HepG2 (cell line): Measurements from ENCODE around the gene TRIM7. TPM values are rescaled to one million over a fixed set of nuclear protein-coding genes. Genes with fewer than 3 reads are reported as not detected.
A peak's percentile ranks its signal among the peaks of the same experiment; 100 is the strongest.

Experiments
- ATAC-seq: fragments of 200-7000 bp; cut with Tn5 transposase; 3 replicates; pipeline ENCODE4 v1.9.1; 2020; ENCODE audit warnings: mild to moderate bottlenecking, moderate library complexity
- BruUV-seq: library from RNA; stranded (reverse); fragments of 400-500 nt; replicated peaks from 2 replicates; lab custom pipeline; 2021; lab: Mats Ljungman, UMichigan
- CTCF ChIA-PET: fragments of 300-600 bp; formaldehyde crosslinking; extraction: SDS; loops from one replicate; lab custom pipeline; 2021; ENCODE audit warnings: low total read pairs, inconsistent platforms, low intra/inter-chr PET ratio; lab: Yijun Ruan, JAX
- POLR2A ChIA-PET: fragments of 350-600 bp; sonication (Branson Sonifier 250); formaldehyde crosslinking; loops from one replicate; lab custom pipeline; 2020; ENCODE audit warnings: antibody characterized with exemption, inconsistent platforms; lab: Yijun Ruan, JAX
- DNase-seq: peaks from one replicate; pipeline ENCODE4 v3.0.0-alpha.2; 2015; ENCODE audit warnings: low spot score
- FAIRE-seq: peaks from 3 replicates; lab custom pipeline; 2011; peaks lifted over from hg19 to GRCh38; lab: Jason Lieb, UNC
- H2AFZ ChIP-seq: one replicate; pipeline ENCODE4 v1.6.1; 2011; ENCODE audit warnings: low read length, inconsistent platforms
- H3K27ac ChIP-seq: fragments of 300-600 bp; 3 replicates; pipeline ENCODE4 v1.8.0; 2011; ENCODE audit warnings: mixed run types, mild to moderate bottlenecking, mixed read lengths, low read length, inconsistent platforms; ENCODE audit not compliant: insufficient read depth; ENCODE audit errors: extremely low read length
- H3K27me3 ChIP-seq, 2 experiments: fragments of 200-600 bp in 1 of 2; 2 replicates in 1 of 2; 3 replicates in 1 of 2; pipeline versions ENCODE4 v1.6.0 to v1.8.0; 2011; ENCODE audit warnings: low read length in 2 of 2, mild to moderate bottlenecking in 2 of 2, moderate library complexity in 2 of 2, inconsistent platforms in 1 of 2; ENCODE audit not compliant: insufficient read depth in 2 of 2, control insufficient read depth in 1 of 2
- H3K36me3 ChIP-seq, 2 experiments: fragments of 200-600 bp in 1 of 2; replicated peaks in 1 of 2; 2 replicates in 1 of 2; 3 replicates in 1 of 2; pipeline versions ENCODE4 v1.5.1 to v1.8.0; 2011; ENCODE audit warnings: low read length in 2 of 2, inconsistent platforms in 1 of 2; ENCODE audit not compliant: insufficient read depth in 2 of 2, control insufficient read depth in 1 of 2
- H3K4me1 ChIP-seq: 2 replicates; pipeline ENCODE4 v1.5.1; 2012; ENCODE audit warnings: low read length, inconsistent platforms; ENCODE audit not compliant: insufficient read depth
- H3K4me2 ChIP-seq: 2 replicates; pipeline ENCODE4 v1.6.0; 2011; ENCODE audit warnings: low read depth, low read length, inconsistent platforms
- H3K4me3 ChIP-seq, 3 experiments: fragments of 200-600 bp in 1 of 3; sonication (generic), shearing (Covaris generic) in 1 of 3; replicated peaks in 1 of 3; 2 replicates each; pipeline ENCODE4 v1.5.1; 2011 to 2016; ENCODE audit warnings: low read length in 3 of 3, inconsistent platforms in 2 of 3, low read depth in 2 of 3, mild to moderate bottlenecking in 2 of 3, control low read depth in 1 of 3, mixed read lengths in 1 of 3; ENCODE audit not compliant: insufficient read depth in 1 of 3
- H3K79me2 ChIP-seq: one replicate; pipeline ENCODE4 v1.6.1; 2011; ENCODE audit warnings: low read length, inconsistent platforms; ENCODE audit not compliant: insufficient read depth
- H3K9ac ChIP-seq: 2 replicates; pipeline ENCODE4 v1.6.0; 2011; ENCODE audit warnings: mild to moderate bottlenecking, low read depth, low read length, inconsistent platforms; ENCODE audit not compliant: insufficient read depth
- H3K9me3 ChIP-seq: 2 replicates; pipeline ENCODE4 v1.5.1; 2012; ENCODE audit warnings: mild to moderate bottlenecking, low read length
- H4K20me1 ChIP-seq: 2 replicates; pipeline ENCODE4 v1.6.0; 2011; ENCODE audit warnings: inconsistent platforms, mild to moderate bottlenecking, low read length, moderate library complexity; ENCODE audit not compliant: insufficient read depth
- CENPT ChIP-seq: sonication (generic); formaldehyde crosslinking; IDR thresholded peaks from 2 replicates; pipeline ENCODE4 v1.8.0; 2022; ENCODE audit warnings: low read depth, mild to moderate bottlenecking, moderate library complexity, missing genetic modification reagents
- FOXK1 ChIP-seq: sonication (generic); formaldehyde crosslinking; IDR thresholded peaks from 2 replicates; pipeline ENCODE4 v1.4.0; 2020; ENCODE audit warnings: low read depth, missing genetic modification reagents, borderline replicate concordance
- GTF3A ChIP-seq: sonication (generic); formaldehyde crosslinking; conservative IDR thresholded peaks from 2 replicates; pipeline ENCODE4 v1.4.0; 2020; ENCODE audit warnings: mild to moderate bottlenecking, missing genetic modification reagents
- HINFP ChIP-seq: sonication (generic); formaldehyde crosslinking; IDR thresholded peaks from 2 replicates; pipeline ENCODE4 v1.4.0; 2020; ENCODE audit warnings: low read depth, mild to moderate bottlenecking, missing genetic modification reagents
- HOXA7 ChIP-seq: sonication (generic); formaldehyde crosslinking; IDR thresholded peaks from 2 replicates; pipeline ENCODE4 v1.8.1; 2022; ENCODE audit warnings: mild to moderate bottlenecking, missing genetic modification reagents, moderate library complexity
- KDM5B ChIP-seq: sonication (generic); formaldehyde crosslinking; IDR thresholded peaks from 2 replicates; pipeline ENCODE4 v1.4.0; 2020; ENCODE audit warnings: missing genetic modification reagents, mild to moderate bottlenecking, borderline replicate concordance
- KLF13 ChIP-seq: sonication (generic); formaldehyde crosslinking; IDR thresholded peaks from 2 replicates; pipeline ENCODE4 v1.4.0; 2020; ENCODE audit warnings: mild to moderate bottlenecking, missing genetic modification reagents
- NCOA1 ChIP-seq: sonication (generic); formaldehyde crosslinking; IDR thresholded peaks from 2 replicates; pipeline ENCODE4 v1.9.0; 2021; ENCODE audit warnings: missing genetic modification reagents
- NFIC ChIP-seq: IDR thresholded peaks from 2 replicates; pipeline ENCODE4 v1.6.1; 2012; ENCODE audit warnings: mild to moderate bottlenecking, low read length, inconsistent platforms
- PAWR ChIP-seq: sonication (generic); formaldehyde crosslinking; IDR thresholded peaks from 2 replicates; pipeline ENCODE4 v1.4.0; 2020; ENCODE audit warnings: missing genetic modification reagents, mild to moderate bottlenecking, borderline replicate concordance
- SIX4 ChIP-seq: sonication (generic); formaldehyde crosslinking; IDR thresholded peaks from 2 replicates; pipeline ENCODE4 v1.4.0; 2020; ENCODE audit warnings: missing genetic modification reagents
- TEF ChIP-seq: sonication (generic); formaldehyde crosslinking; IDR thresholded peaks from 2 replicates; pipeline ENCODE4 v1.5.0; 2020; ENCODE audit warnings: missing genetic modification reagents
- TOE1 ChIP-seq: sonication (generic); formaldehyde crosslinking; IDR thresholded peaks from 2 replicates; pipeline ENCODE4 v1.4.0; 2020; ENCODE audit warnings: mild to moderate bottlenecking, missing genetic modification reagents
- YEATS4 ChIP-seq: sonication (generic); formaldehyde crosslinking; IDR thresholded peaks from 2 replicates; pipeline ENCODE4 v1.4.0; 2020; ENCODE audit warnings: missing genetic modification reagents, borderline replicate concordance
- ZBTB1 ChIP-seq: sonication (generic); formaldehyde crosslinking; IDR thresholded peaks from 2 replicates; pipeline ENCODE4 v1.4.0; 2020; ENCODE audit warnings: missing genetic modification reagents, borderline replicate concordance
- ZGPAT ChIP-seq: IDR thresholded peaks from 2 replicates; pipeline ENCODE4 v1.6.1; 2016; ENCODE audit warnings: mild to moderate bottlenecking
- ZNF432 ChIP-seq: sonication (generic); formaldehyde crosslinking; IDR thresholded peaks from 2 replicates; pipeline ENCODE4 v1.5.0; 2020; ENCODE audit warnings: missing genetic modification reagents, mild to moderate bottlenecking, borderline replicate concordance
- ZNF484 ChIP-seq: sonication (generic); formaldehyde crosslinking; IDR thresholded peaks from 2 replicates; pipeline ENCODE4 v1.5.1; 2020; ENCODE audit warnings: mild to moderate bottlenecking, low read depth, missing genetic modification reagents, borderline replicate concordance
- ZNF576 ChIP-seq: sonication (generic); formaldehyde crosslinking; IDR thresholded peaks from 2 replicates; pipeline ENCODE4 v1.4.0; 2020; ENCODE audit warnings: mild to moderate bottlenecking, missing genetic modification reagents
- ZNF577 ChIP-seq: sonication (generic); formaldehyde crosslinking; IDR thresholded peaks from 2 replicates; pipeline ENCODE4 v1.4.0; 2020; ENCODE audit warnings: mild to moderate bottlenecking, low read depth, missing genetic modification reagents, borderline replicate concordance
- ZNF773 ChIP-seq: sonication (generic); formaldehyde crosslinking; IDR thresholded peaks from 2 replicates; pipeline ENCODE4 v1.4.0; 2020; ENCODE audit warnings: missing genetic modification reagents, borderline replicate concordance
- WGBS: methylation state at CpG from one replicate; pipeline ENCODE4 v1.1.6; 2017; ENCODE audit warnings: low lambda C conversion rate; 5-methylcytosine and 5-hydroxymethylcytosine counted together
- in situ Hi-C: cut with HindIII; loops from 2 replicates; pipeline ENCODE4 v1.10.0; 2017; ENCODE audit warnings: low pct_unique_long_range_greater_than_20kb; ENCODE audit not compliant: extremely low pct_ligation_motif_present
- intact Hi-C: fragments of 100-400 bp; cut with micrococcal nuclease; formaldehyde crosslinking; loops from one replicate; pipeline ENCODE4 v1.10.0; 2022; ENCODE audit not compliant: unreplicated experiment
- polyA plus RNA-seq, 8 experiments: library from polyadenylated mRNA; depleted of rRNA in 3 of 8; stranded (reverse) in 7 of 8; unstranded in 1 of 8; fragments of >200 nt; fragmentation: Illumina TruSeq in 4 of 8; extraction: Trizol in 4 of 8; gene quantifications; 2 replicates each; pipeline versions ENCODE4 v1.2.1 to v1.2.3, GENCODE V29; 2011 to 2016; ENCODE audit warnings: low read depth in 4 of 8, missing spikeins in 1 of 8, mixed read lengths in 1 of 8; ENCODE audit not compliant: insufficient read depth in 1 of 8
- total RNA-seq, 5 experiments: library from RNA; depleted of rRNA; stranded (reverse); fragments of >200 nt; fragmentation: Illumina TruSeq; extraction: Trizol; gene quantifications; 2 replicates each; pipeline ENCODE4 v1.2.3, GENCODE V29; 2016; ENCODE audit warnings: low read depth in 1 of 5

TRIM7 gene
- total and polyA plus RNA-seq, 2 of the 13 experiments (the other 11 are each of a cell fraction or from before 2014, with no cell fraction given), result 0.13 TPM; not detected in 1

GRCh38 chr5:181234455-181235306, 29.7 kb upstream of the TRIM7 start:
- POLR2A ChIA-PET, result interaction anchor here (1.4 to 4.3 kb wide), 4 partner anchors 10 to 50 kb away, joined by 4 to 41 read pairs (median 15); partner anchors contain the start of genes RACK1 and TRIM41
- H2AFZ ChIP-seq, result no peak overlapping the region
- peaks cover 41% of the 10 kb centered on the region for H4K20me1 ChIP-seq
- H3K9ac ChIP-seq, result no peak overlapping the region
- H3K27me3 ChIP-seq, result no peaks in the 10 kb centered on the region
- CTCF ChIA-PET, result no interaction called here
- TSS peak; percentile 10 for BruUV-seq
- H3K36me3 ChIP-seq, result peaks cover 35 to 77% of the 10 kb centered on the region in 2 experiments
- peaks cover 21% of the 10 kb centered on the region; the same call in 1 of the 2 replicates for H3K4me1 ChIP-seq
- H3K9me3 ChIP-seq, result no peaks in the 10 kb centered on the region
- no peak overlapping the region for H3K4me2 ChIP-seq
- no peak overlapping the region for H3K4me3 ChIP-seq
- H3K27ac ChIP-seq, result no peak overlapping the region
- no peaks in the 10 kb centered on the region for H3K79me2 ChIP-seq
- intact Hi-C loops (no loop called here), in situ Hi-C loops (no loop called here)
- FAIRE-seq, result no peak
- DNase-seq, result no peak
- ATAC-seq, result peak; percentile 32
- 83% methylated on average over 5 of the region's 22 CpGs for WGBS
- TF ChIP-seq ZNF484 (CRISPR knock-in tag) (no peak), NCOA1 (no peak), KLF13 (CRISPR knock-in tag) (no peak), FOXK1 (CRISPR knock-in tag) (no peak), ZBTB1 (CRISPR knock-in tag) (no peak), TEF (CRISPR knock-in tag) (no peak), ZNF577 (CRISPR knock-in tag) (no peak), YEATS4 (CRISPR knock-in tag) (no peak), TOE1 (CRISPR knock-in tag) (no peak), HOXA7 (0 out of 2 replicates have a peak, but pooled peaks have one; percentile 48), NFIC (no peak; the same call in 1 of the 2 replicates), ZNF773 (CRISPR knock-in tag) (no peak), ZNF432 (CRISPR knock-in tag) (no peak), ZGPAT (no peak), PAWR (CRISPR knock-in tag) (no peak), SIX4 (CRISPR knock-in tag) (no peak), KDM5B (CRISPR knock-in tag) (no peak), ZNF576 (no peak), HINFP (CRISPR knock-in tag) (no peak), GTF3A (CRISPR knock-in tag) (no peak), CENPT (CRISPR knock-in tag) (no peak)
